ENCODE measurements around the gene YARS1. TPM values are rescaled to one million over a fixed set of nuclear protein-coding genes. Genes with fewer than 3 reads are reported as not detected.

Gene YARS1
- total RNA-seq, 1 experiment from 2014 or later: 262 TPM

DNA sequence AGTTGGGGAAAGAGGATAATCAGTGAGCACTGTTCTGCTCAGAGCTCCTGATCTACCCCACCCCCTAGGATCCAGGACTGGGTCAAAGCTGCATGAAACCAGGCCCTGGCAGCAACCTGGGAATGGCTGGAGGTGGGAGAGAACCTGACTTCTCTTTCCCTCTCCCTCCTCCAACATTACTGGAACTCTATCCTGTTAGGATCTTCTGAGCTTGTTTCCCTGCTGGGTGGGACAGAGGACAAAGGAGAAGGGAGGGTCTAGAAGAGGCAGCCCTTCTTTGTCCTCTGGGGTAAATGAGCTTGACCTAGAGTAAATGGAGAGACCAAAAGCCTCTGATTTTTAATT lies 42.7 kb downstream of the YARS1 start:
- Histone ChIP-seq H3K9me3 (ENCODE audit: low read depth, low read length, poor library complexity, severe bottlenecking) (no peaks in the 10 kb centered on the region), H3K27ac (ENCODE audit: low read depth, low read length, poor library complexity, severe bottlenecking) (peak overlapping the region; percentile 1), H3K27me3 (replicated peaks; ENCODE audit: insufficient read depth, low read depth, low read length, poor library complexity) (no peaks in the 10 kb centered on the region), H3K4me3 (ENCODE audit: low read depth, low read length, poor library complexity, severe bottlenecking) (no peak overlapping the region), H3K4me1 (ENCODE audit: insufficient read depth, low read length, poor library complexity, severe bottlenecking) (no peaks in the 10 kb centered on the region), H3K36me3 (ENCODE audit: insufficient read depth, low read length, poor library complexity, severe bottlenecking) (peaks cover 52% of the 10 kb centered on the region)
- CTCF ChIA-PET: interaction anchor here (2.9 kb wide), 1 partner anchor 62 kb away, joined by 21 read pairs; no protein-coding TSS in a partner anchor
- intact Hi-C loops (cut with micrococcal nuclease; ENCODE audit: unreplicated experiment): no loop called here
- TF ChIP-seq CTCF (conservative IDR thresholded peaks at IDR 0.05; ENCODE audit: low read depth, low read length) (no peak), EZH2 (IDR thresholded peaks at IDR 0.05; ENCODE audit: borderline replicate concordance, low read depth, low read length, poor library complexity, severe bottlenecking) (no peak)
- POLR2A ChIA-PET (ENCODE audit: low non-redundant PET): interaction anchor here (0.6 kb wide), 1 partner anchor 382 kb away, joined by 4 read pairs; no protein-coding TSS in a partner anchor
- DNase-seq (ENCODE audit: low spot score): no peak
- no TSS peak for BruUV-seq (replicated peaks)

GRCh38 chr1:32773764-32774463 lies 43.2 kb downstream of the YARS1 start:
- CTCF ChIA-PET: interaction anchor here (0.5 to 2.9 kb wide), 4 partner anchors 19 to 1039 kb away, joined by 4 to 21 read pairs (median 6); no protein-coding TSS in a partner anchor
- H3K27ac ChIP-seq (ENCODE audit: low read depth, low read length, poor library complexity, severe bottlenecking): peak overlapping the region; percentile 1
- H3K36me3 ChIP-seq (ENCODE audit: insufficient read depth, low read length, poor library complexity, severe bottlenecking): peaks cover 47% of the 10 kb centered on the region
- no peaks in the 10 kb centered on the region for H3K27me3 ChIP-seq (replicated peaks; ENCODE audit: insufficient read depth, low read depth, low read length, poor library complexity)
- no peak overlapping the region for H3K4me3 ChIP-seq (ENCODE audit: low read depth, low read length, poor library complexity, severe bottlenecking)
- POLR2A ChIA-PET (ENCODE audit: low non-redundant PET): no interaction called here
- DNase-seq (ENCODE audit: low spot score): no peak
- no TSS peak for BruUV-seq (replicated peaks)
- TF ChIP-seq CTCF (conservative IDR thresholded peaks at IDR 0.05; ENCODE audit: low read depth, low read length): no peak
- TF ChIP-seq EZH2 (IDR thresholded peaks at IDR 0.05; ENCODE audit: borderline replicate concordance, low read depth, low read length, poor library complexity, severe bottlenecking): no peak
- no peaks in the 10 kb centered on the region for H3K4me1 ChIP-seq (ENCODE audit: insufficient read depth, low read length, poor library complexity, severe bottlenecking)
- intact Hi-C loops (cut with micrococcal nuclease; ENCODE audit: unreplicated experiment): loop anchor here (1.0 kb wide), 3 partner anchors 62 to 374 kb away; no protein-coding TSS in a partner anchor
- no peaks in the 10 kb centered on the region for H3K9me3 ChIP-seq (ENCODE audit: low read depth, low read length, poor library complexity, severe bottlenecking)

GRCh38 chr1:32773018-32773763 lies 44.0 kb downstream of the YARS1 start:
- intact Hi-C loops (cut with micrococcal nuclease; ENCODE audit: unreplicated experiment): loop anchor here (1.0 kb wide), 3 partner anchors 61 to 373 kb away; no protein-coding TSS in a partner anchor
- Histone ChIP-seq H3K9me3 (ENCODE audit: low read depth, low read length, poor library complexity, severe bottlenecking) (no peaks in the 10 kb centered on the region), H3K27ac (ENCODE audit: low read depth, low read length, poor library complexity, severe bottlenecking) (no peak overlapping the region), H3K4me3 (ENCODE audit: low read depth, low read length, poor library complexity, severe bottlenecking) (no peak overlapping the region), H3K27me3 (replicated peaks; ENCODE audit: insufficient read depth, low read depth, low read length, poor library complexity) (no peaks in the 10 kb centered on the region), H3K36me3 (ENCODE audit: insufficient read depth, low read length, poor library complexity, severe bottlenecking) (peaks cover 45% of the 10 kb centered on the region), H3K4me1 (ENCODE audit: insufficient read depth, low read length, poor library complexity, severe bottlenecking) (no peaks in the 10 kb centered on the region)
- DNase-seq (ENCODE audit: low spot score): peak; percentile 78
- BruUV-seq (replicated peaks): no TSS peak
- POLR2A ChIA-PET (ENCODE audit: low non-redundant PET): no interaction called here
- CTCF ChIA-PET: interaction anchor here (0.6 to 2.9 kb wide), 4 partner anchors 18 to 253 kb away, joined by 4 to 46 read pairs (median 14); no protein-coding TSS in a partner anchor
- peak; percentile 96 for TF ChIP-seq CTCF (conservative IDR thresholded peaks at IDR 0.05; ENCODE audit: low read depth, low read length)
- TF ChIP-seq EZH2 (IDR thresholded peaks at IDR 0.05; ENCODE audit: borderline replicate concordance, low read depth, low read length, poor library complexity, severe bottlenecking): no peak

All from A673 (cell line).